GM11168 (cell line): Measurements from ENCODE around the gene RANBP17.
"Not testable (repeated sequence)": the region's sequence is repeated elsewhere in the genome, so short reads cannot be mapped to it uniquely, and the experiment has no call there.

Experiments
- in situ Hi-C: fragments of 300-500 bp; cut with MboI; formaldehyde crosslinking; loops from one replicate; pipeline ENCODE4 v1.12.0; 2022; ENCODE audit warnings: low sequenced_read_pairs; ENCODE audit not compliant: unreplicated experiment

The RANBP17 gene

GRCh38 chr5:170861917-170862766, at the start of gene RANBP17:
RANBP17 (plus strand) TSS chr5:170862018.
- in situ Hi-C loops, result no loop called here

DNA sequence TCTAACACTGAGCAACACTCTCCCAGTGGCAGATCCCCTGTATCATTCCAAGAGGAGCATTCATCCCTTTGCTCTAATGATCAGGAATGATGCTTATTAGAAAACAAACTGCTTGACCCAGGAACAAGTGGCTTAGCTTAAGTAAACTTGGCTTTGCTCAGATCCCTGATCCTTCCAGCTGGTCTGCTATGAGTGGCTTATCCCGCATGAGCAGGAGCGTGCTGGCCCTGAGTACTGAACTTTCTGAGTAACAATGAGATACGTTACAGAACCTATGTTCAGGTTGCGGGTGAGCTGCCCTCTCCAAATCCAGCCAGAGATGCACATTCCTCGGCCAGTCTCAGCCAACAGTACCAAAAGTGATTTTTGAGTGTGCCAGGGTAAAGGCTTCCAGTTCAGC, 48.6 kb upstream of the RANBP17 start:
- in situ Hi-C loops, result no loop called here

GRCh38 chr5:170817195-170817594, 44.6 kb upstream of the RANBP17 start:
- in situ Hi-C loops, result no loop called here

- in situ Hi-C loops, result no loop called here
Measured at GRCh38 chr5:170818232-170818631, 43.6 kb upstream of the RANBP17 start.

DNA sequence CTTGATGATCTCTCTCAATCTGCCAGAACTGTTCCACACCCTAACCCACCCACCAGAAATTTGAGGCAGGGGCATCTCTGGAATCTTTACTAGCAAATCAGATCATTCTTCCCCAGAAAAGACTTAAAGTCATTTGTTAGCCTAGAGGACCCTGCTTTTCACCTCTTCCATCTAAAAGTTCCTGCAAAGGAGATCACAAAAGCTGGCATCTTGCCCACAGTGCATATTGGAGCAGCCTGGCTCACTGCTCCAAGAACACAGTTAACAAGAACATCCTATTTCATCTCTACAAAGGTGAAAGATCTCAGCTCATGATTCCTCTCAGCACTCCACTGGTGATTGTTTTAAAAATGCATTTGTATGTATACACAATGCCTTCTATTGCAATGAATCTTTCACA, 42.0 kb upstream of the RANBP17 start:
- in situ Hi-C loops, result no loop called here

- in situ Hi-C loops, result no loop called here
Measured at GRCh38 chr5:170821257-170821800, 40.5 kb upstream of the RANBP17 start.

- in situ Hi-C loops, result no loop called here
Measured at GRCh38 chr5:170826117-170826516, 35.7 kb upstream of the RANBP17 start.

DNA sequence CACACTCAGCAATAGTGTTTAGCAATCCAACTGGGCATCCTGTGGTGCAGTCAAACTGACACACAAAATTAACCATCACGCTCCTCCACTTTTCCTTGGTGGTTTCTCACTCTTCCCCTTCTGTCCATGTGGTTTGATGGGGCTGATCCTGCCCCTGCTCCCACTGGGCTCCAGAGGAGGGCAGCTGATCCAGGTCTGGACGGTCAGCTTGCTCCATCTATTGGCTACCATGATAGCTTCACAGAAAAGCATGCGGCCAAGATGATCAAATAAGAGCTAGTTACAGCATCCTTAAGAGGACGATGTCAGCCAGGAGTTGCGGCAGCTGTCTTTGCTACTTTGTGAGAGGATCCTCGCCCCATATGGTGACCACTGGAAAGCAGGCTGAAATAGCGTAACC, 29.6 kb upstream of the RANBP17 start:
- in situ Hi-C loops, result no loop called here

DNA sequence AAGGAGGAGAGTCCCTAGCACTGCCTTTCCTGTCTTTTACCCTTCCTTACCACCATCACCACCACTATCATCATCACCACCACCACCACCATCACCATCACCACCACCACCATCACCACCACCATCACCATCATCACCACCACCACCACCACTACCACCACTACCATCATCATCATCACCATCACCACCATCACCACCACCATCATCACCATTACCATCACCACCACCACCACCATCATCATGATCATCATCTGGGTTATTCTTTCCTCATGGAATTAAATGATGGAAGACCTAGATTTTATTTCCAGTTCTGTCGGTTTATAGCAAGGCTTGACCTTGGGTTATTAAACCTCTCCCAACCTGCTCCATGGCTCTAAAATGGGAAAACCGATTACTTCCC, 27.8 kb upstream of the RANBP17 start:
- in situ Hi-C loops, result not testable (repeated sequence)

GRCh38 chr5:170836226-170836625, 25.6 kb upstream of the RANBP17 start:
- in situ Hi-C loops, result no loop called here

DNA sequence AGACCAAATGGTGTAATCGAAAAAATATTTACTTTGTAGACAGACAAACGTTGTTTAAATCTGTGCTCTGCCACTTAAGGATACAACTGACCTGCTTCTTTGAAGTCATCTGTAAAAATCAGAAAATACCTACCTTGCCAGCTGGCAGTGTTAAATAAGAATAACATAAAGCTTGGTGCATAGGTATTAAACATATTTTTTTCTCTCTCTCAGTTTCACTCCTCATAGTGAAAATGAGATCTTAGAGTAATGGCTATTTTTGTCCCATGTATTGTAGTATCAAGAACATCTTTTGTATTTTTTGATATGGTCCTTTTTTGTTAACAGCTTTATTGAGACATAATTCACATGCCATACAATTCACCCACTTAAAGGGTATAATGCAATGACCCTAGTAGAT, 17.9 kb upstream of the RANBP17 start:
- in situ Hi-C loops, result no loop called here

DNA sequence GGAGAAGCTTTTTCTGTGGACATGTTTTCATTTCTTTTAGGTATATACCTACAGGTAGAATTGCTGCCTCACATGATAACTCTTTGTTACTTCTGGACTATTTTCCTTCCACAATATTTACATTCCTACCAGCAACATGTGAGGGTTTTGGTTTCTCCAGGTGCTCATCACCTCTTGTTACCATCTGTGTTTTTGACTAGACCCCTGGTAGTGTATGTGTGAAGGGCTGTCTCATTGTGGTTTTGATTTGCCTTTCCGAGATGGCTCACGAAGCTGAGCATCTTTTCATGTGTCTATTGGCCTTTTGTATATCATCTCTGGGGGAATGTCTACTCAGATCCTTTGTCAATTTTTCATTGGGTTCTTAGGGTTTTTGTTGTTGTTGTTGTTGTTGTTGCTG, 17.2 kb upstream of the RANBP17 start:
- in situ Hi-C loops, result no loop called here

- in situ Hi-C loops, result no loop called here
Measured at GRCh38 chr5:170846416-170846815, 15.4 kb upstream of the RANBP17 start.

DNA sequence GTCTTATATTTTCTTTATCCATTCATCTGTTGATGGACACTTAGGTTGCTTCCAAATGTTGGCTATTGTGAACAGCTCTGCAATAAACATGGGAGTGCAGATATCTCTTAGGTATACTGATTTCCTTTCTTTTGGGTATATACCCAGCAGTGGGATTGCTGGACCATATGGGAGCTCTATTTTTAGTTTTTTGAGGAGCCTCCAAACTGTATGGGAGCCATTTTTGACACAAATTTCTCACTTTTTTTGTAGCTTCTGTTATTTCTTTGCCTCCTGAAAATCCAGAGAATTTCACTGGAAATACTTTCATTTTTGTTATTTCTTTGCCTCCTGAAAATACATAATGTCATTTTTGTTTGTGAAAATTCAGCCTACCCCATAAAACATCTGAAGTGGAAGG, 15.0 kb upstream of the RANBP17 start:
- in situ Hi-C loops, result no loop called here

DNA sequence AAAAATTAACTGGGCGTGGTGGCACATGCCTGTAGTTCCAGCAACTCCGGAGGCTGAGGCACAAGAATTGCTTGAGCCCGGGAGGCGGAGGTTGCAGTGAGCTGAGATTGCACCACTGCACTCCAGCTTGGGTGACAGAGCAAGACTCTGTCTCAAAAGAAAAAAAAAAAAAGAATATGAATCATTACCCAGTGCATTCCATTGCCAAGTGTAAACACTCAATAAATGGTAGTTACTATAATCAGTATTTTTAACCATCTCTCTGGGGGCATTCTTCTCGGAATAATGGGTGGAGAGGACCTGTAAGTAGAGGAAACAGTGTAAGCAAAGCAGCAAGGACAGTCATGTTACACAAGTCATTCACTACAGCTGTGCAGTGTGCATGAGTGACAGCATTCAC, 13.8 kb upstream of the RANBP17 start:
- in situ Hi-C loops, result no loop called here

DNA sequence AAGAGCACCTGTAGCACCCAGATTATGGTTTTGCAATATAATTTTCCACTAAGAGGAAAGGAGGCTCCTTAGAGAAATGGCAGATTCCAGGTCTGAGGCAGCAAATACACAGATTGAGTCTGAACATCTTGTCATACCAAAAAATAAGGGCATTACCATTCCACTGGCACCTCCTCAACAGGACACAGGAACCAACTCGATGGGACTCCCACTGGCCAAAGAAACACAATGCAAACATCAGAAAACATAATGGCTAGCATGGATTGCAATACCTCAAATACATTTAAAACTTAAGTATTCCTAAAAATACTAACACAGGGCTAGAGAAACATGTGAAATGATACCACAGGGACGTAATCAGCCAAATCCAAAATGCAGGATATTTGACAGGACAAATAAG, 12.4 kb upstream of the RANBP17 start:
- in situ Hi-C loops, result no loop called here

DNA sequence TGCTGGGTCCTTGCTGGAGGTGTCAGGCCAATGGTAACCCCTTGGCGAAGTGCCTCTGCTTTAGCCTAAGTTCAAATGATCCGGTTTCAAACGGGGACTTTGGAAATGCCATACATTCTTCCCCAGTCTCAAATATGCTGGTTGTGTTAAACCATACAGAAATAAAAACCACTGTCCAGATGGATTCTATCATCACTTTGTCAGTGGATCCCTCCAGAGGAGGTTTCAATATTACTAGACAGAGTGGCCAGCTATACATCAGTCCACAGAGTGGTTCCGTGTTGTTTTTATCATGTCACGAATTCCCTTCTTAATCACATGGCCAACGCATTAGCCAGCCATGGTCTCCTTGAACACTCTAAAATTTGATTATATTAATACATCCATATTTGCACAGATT, 7.3 kb upstream of the RANBP17 start:
- in situ Hi-C loops, result no loop called here

DNA sequence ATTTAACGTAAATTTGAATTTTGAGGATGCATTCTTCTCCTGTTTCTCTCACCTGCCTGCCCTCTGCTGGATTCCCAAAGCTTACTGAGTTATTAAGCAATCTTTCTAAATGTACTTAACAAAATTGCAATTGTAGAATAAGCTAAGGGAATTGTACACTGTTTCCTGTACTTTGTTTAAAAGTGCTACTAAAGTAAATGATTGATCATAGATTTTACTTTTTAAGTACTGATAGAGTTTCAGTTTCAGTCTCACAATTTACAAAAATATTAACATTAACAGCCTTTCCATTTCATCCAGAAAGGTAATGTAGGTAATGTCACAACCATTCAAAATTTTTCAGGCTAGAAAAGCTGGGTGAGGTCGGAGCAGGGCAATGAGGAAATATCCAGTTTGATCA, 4.8 kb upstream of the RANBP17 start:
- in situ Hi-C loops, result no loop called here

GRCh38 chr5:170860415-170860814, 1.4 kb upstream of the RANBP17 start:
- in situ Hi-C loops, result no loop called here

GRCh38 chr5:170860818-170861666, 776 bp upstream of the RANBP17 start:
- in situ Hi-C loops, result no loop called here

- in situ Hi-C loops, result no loop called here
Measured at GRCh38 chr5:170861667-170861916, 226 bp upstream of the RANBP17 start.
